NT2/D1 (cell line): ENCODE results near the gene ARID3B.

Source experiments
- SUZ12 ChIP-seq: IDR thresholded peaks from 2 replicates; pipeline ENCODE4 v1.6.1; 2011; ENCODE audit not compliant: insufficient read length, insufficient read depth; ENCODE audit errors: extremely low read depth
- YY1 ChIP-seq: IDR thresholded peaks from 2 replicates; pipeline ENCODE4 v1.6.1; 2011; ENCODE audit not compliant: insufficient read length, insufficient read depth
- ZNF274 ChIP-seq: IDR thresholded peaks from 2 replicates; pipeline ENCODE4 v1.6.1; 2011; ENCODE audit warnings: mild to moderate bottlenecking, low read depth, low read length

DNA sequence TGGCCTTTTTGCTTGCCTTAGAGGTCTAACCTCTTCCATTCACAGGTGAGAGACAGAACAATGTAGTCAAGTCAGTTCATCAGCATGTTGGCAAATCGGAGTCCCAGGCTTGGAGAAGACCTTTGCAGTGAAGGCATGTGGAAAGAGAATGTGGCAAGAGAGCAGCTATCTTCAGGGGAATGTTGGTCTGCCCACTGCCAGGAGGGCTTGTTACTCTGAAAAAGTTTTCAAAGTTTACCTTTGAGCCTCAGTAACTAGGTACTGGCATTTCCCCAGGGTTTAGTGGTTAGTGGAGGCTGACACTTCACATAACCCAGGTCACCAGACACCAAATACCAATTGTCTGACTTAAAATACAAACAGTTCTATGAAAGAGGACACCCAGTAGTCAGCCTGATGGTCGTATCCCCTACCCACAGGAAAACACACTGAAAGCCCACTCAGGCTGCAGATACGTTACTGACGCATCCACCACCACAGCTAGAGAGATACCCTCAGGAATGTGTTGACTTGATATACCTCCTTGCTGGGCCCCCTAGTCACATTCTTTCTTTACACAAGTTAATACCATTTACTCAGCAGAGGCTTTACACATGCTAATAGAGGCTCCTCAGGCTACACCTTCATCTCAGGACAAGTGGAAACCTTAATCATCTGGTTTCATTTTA is 9.7 kb upstream of the ARID3B start:
- TF ChIP-seq SUZ12 (no peak), YY1 (no peak), ZNF274 (no peak)
